Astrocyte (in vitro differentiated cells and primary cell): ENCODE measurements around the gene ADAMTS9. TPM values are rescaled to one million over a fixed set of nuclear protein-coding genes. Genes with fewer than 3 reads are reported as not detected.

ENCODE experiments used
- DNase-seq: peaks from one replicate; pipeline ENCODE4 v3.0.0-alpha.2; 2010; ENCODE audit warnings: low read depth
- FAIRE-seq: peaks from 2 replicates; lab custom pipeline; 2011; peaks lifted over from hg19 to GRCh38; lab: Jason Lieb, UNC
- H2AFZ ChIP-seq: 2 replicates; pipeline ENCODE4 v1.6.0; 2012; ENCODE audit warnings: low read depth, low read length, inconsistent platforms
- H3K27ac ChIP-seq: 2 replicates; pipeline ENCODE4 v1.5.1; 2011; ENCODE audit warnings: low read depth, low read length, inconsistent platforms
- H3K27me3 ChIP-seq: 2 replicates; pipeline ENCODE4 v1.6.0; 2011; ENCODE audit warnings: low read length, inconsistent platforms; ENCODE audit not compliant: insufficient read depth
- H3K36me3 ChIP-seq: 2 replicates; pipeline ENCODE4 v1.5.1; 2011; ENCODE audit warnings: low read length, inconsistent platforms; ENCODE audit not compliant: insufficient read depth
- H3K4me1 ChIP-seq: 2 replicates; pipeline ENCODE4 v1.5.1; 2011; ENCODE audit warnings: low read length, inconsistent platforms; ENCODE audit not compliant: insufficient read depth
- H3K4me2 ChIP-seq: 2 replicates; pipeline ENCODE4 v1.6.0; 2012; ENCODE audit warnings: low read length, inconsistent platforms
- H3K4me3 ChIP-seq: 2 replicates; pipeline ENCODE4 v1.5.1; 2011; ENCODE audit warnings: low read depth, mild to moderate bottlenecking, low read length, inconsistent platforms; ENCODE audit not compliant: insufficient read depth
- H3K79me2 ChIP-seq: 2 replicates; pipeline ENCODE4 v1.6.0; 2012; ENCODE audit warnings: mild to moderate bottlenecking, low read length, inconsistent platforms; ENCODE audit not compliant: insufficient read depth
- H3K9ac ChIP-seq: 2 replicates; pipeline ENCODE4 v1.6.0; 2012; ENCODE audit warnings: mild to moderate bottlenecking, low read length, inconsistent platforms
- H3K9me3 ChIP-seq: 2 replicates; pipeline ENCODE4 v1.5.1; 2012; ENCODE audit warnings: low read depth, mild to moderate bottlenecking, low read length, inconsistent platforms; ENCODE audit not compliant: insufficient read depth
- H4K20me1 ChIP-seq: 2 replicates; pipeline ENCODE4 v1.6.0; 2012; ENCODE audit warnings: low read length, inconsistent platforms; ENCODE audit not compliant: insufficient read depth
- H3K27ac Mint-ChIP-seq: one replicate; pipeline ENCODE4 v1.8.0; 2021; ENCODE audit warnings: mild to moderate bottlenecking, mixed read lengths; ENCODE audit not compliant: unreplicated experiment
- H3K27me3 Mint-ChIP-seq: one replicate; pipeline ENCODE4 v1.8.0; 2021; ENCODE audit warnings: low read depth, mixed read lengths; ENCODE audit not compliant: unreplicated experiment
- H3K36me3 Mint-ChIP-seq: one replicate; pipeline ENCODE4 v1.8.0; 2021; ENCODE audit warnings: low read depth, mixed read lengths; ENCODE audit not compliant: unreplicated experiment
- H3K4me1 Mint-ChIP-seq: one replicate; pipeline ENCODE4 v1.8.0; 2021; ENCODE audit warnings: low read depth, mixed read lengths; ENCODE audit not compliant: unreplicated experiment
- H3K4me3 Mint-ChIP-seq: one replicate; pipeline ENCODE4 v1.8.0; 2021; ENCODE audit warnings: mild to moderate bottlenecking, moderate library complexity, mixed read lengths; ENCODE audit not compliant: unreplicated experiment
- H3K9me3 Mint-ChIP-seq: one replicate; pipeline ENCODE4 v1.8.0; 2021; ENCODE audit warnings: mild to moderate bottlenecking, mixed read lengths; ENCODE audit not compliant: unreplicated experiment
- CTCF ChIP-seq: IDR thresholded peaks from 2 replicates; pipeline ENCODE4 v1.5.1; 2011; ENCODE audit warnings: low read depth, mild to moderate bottlenecking, inconsistent platforms, low read length, moderate library complexity; ENCODE audit not compliant: insufficient read depth
- EZH2 ChIP-seq: IDR thresholded peaks from 2 replicates; pipeline ENCODE4 v1.6.1; 2012; ENCODE audit warnings: mild to moderate bottlenecking, low read length, inconsistent platforms; ENCODE audit not compliant: insufficient read depth
- total RNA-seq: library from RNA; stranded (reverse); gene quantifications from 2 replicates; pipeline ENCODE4 v1.2.1, GENCODE V29; 2021

The ADAMTS9 gene
- total RNA-seq, 1 donor from 2014 or later: 8.3 TPM

DNA sequence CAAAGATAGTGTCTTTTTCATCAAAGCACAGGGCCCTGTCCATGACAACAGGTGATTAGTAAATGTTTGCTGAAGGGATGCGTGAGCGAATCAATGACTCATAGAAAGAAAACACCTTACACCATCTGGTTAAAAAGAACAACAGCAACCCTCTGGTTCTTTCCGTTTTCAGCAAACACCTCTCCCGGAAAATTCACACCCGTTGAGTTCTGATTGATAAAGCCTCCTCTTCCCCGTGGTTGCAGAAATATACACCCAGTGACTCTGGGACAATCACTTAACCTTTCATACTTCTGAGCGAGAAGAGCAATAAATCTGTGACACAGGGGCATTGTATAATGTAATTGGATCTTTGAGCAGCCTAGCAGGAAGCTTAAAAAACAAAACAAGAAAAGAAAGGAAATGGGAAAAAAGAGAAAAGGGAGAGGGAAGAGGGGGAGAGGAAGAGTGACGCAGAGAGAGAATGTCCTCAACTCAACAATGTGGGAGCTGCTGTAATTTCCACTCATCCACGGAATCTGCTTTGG is 37.6 kb downstream of the ADAMTS9 start:
- Histone ChIP-seq H3K9ac (no peak overlapping the region), H3K4me1 (peaks cover 3% of the 10 kb centered on the region), H2AFZ (peak overlapping the region; percentile 1), H3K27me3 (no peaks in the 10 kb centered on the region), H3K9me3 (no peaks in the 10 kb centered on the region), H3K27ac (no peak overlapping the region), H3K36me3 (no peaks in the 10 kb centered on the region), H3K79me2 (no peaks in the 10 kb centered on the region), H4K20me1 (no peaks in the 10 kb centered on the region), H3K4me3 (no peak overlapping the region), H3K4me2 (no peak overlapping the region)
- Mint-ChIP-seq H3K27ac (peak overlapping the region; percentile 90), H3K4me1 (peaks cover 47% of the 10 kb centered on the region), H3K9me3 (peaks cover 3% of the 10 kb centered on the region), H3K4me3 (no peak overlapping the region), H3K27me3 (no peaks in the 10 kb centered on the region), H3K36me3 (peaks cover 9% of the 10 kb centered on the region)
- TF ChIP-seq CTCF: no peak
- TF ChIP-seq EZH2: no peak
- no peak for DNase-seq
- FAIRE-seq: no peak

- Histone ChIP-seq H3K9ac (no peak overlapping the region), H3K4me3 (no peak overlapping the region), H3K9me3 (no peaks in the 10 kb centered on the region), H3K79me2 (no peaks in the 10 kb centered on the region), H3K4me1 (peaks cover 3% of the 10 kb centered on the region), H4K20me1 (no peaks in the 10 kb centered on the region), H3K4me2 (no peak overlapping the region), H3K36me3 (no peaks in the 10 kb centered on the region), H3K27me3 (no peaks in the 10 kb centered on the region), H2AFZ (no peak overlapping the region), H3K27ac (no peak overlapping the region)
- FAIRE-seq: peak; percentile 13
- Mint-ChIP-seq H3K27ac (peak overlapping the region; percentile 16), H3K4me1 (peaks cover 49% of the 10 kb centered on the region), H3K4me3 (no peak overlapping the region), H3K9me3 (peaks cover 3% of the 10 kb centered on the region), H3K27me3 (no peaks in the 10 kb centered on the region), H3K36me3 (peaks cover 6% of the 10 kb centered on the region)
- no peak for DNase-seq
- TF ChIP-seq EZH2 (no peak), CTCF (no peak)
These were observed 38.6 kb downstream of the ADAMTS9 start for GRCh38 chr3:64648927-64649906.
